Esophagus mucosa (tissue), 1 donor: Measurements from ENCODE around the gene CD84. TPM values are rescaled to one million over a fixed set of nuclear protein-coding genes. Genes with fewer than 3 reads are reported as not detected.
"Not testable (repeated sequence)": the region's sequence is repeated elsewhere in the genome, so short reads cannot be mapped to it uniquely, and the experiment has no call there.

Experiments
- ATAC-seq: fragments of 200-7000 bp; cut with Tn5 transposase; one replicate; pipeline ENCODE4 v1.9.1; 2020
- total RNA-seq: library from RNA; stranded (reverse); gene quantifications from one replicate; pipeline ENCODE4 v1.2.4, GENCODE V29; 2023
- donor health status: DM: yes; HTN: yes; CAD: no.

Gene CD84
- total RNA-seq, 1 donor from 2014 or later = 1.2 TPM

DNA sequence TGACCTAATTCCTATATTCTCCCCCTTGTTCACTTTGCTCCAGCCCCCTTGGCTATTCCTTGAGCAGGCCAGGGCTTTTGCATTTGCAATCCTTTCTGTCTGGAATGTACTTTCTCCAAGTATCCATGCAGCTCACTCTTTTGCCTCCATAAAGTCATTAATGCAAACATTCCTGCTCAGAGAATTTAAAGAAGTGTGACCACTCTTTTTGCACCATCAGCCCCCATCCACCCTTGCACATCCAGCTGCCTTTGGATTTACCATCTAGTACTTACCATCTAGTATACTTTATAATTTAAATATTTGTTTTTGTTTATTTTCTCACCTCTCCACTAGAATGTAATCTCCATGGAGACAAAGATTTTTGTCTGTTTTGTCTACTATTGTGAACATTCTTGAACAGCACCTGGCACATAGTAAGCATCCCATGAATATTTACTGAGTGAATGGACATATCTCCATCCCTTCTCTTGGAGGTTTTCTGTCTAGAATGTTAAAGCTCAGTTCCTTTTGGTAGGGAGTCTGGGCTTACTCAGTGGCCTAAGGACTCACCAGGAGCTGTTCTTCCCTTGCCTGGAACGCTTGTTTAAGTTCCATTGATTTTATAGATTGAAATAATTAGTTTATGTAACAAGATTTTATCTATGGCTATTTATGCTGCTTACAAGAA is 78.8 kb downstream of the CD84 start:
- ATAC-seq = no peak

DNA sequence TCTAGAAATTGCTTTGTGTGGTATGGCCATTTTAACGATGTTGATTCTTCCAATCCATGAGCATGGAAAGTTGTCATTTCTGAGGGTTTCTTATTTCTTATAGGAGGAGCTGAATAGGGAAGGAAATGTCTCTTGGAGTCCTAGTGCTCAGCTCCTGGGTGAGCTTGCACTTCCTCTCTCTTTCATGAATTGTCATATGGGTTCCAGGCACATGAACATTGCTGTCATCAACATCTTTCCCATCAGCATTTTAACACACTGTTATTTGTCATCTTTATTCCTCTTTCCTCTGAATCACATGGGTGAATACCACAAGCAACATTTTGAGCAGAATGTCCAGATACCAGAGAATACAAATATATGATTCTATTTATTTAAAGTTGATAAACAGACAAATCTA is 79.7 kb downstream of the CD84 start:
- ATAC-seq = no peak

- not testable (repeated sequence) for ATAC-seq
Measured at GRCh38 chr1:160498301-160499065, 80.8 kb downstream of the CD84 start.

GRCh38 chr1:160496334-160496733 is 83.0 kb downstream of the CD84 start:
- no peak for ATAC-seq

GRCh38 chr1:160494620-160495019 is 84.7 kb downstream of the CD84 start:
- ATAC-seq = no peak

GRCh38 chr1:160492617-160493016 is 86.7 kb downstream of the CD84 start:
- no peak for ATAC-seq

GRCh38 chr1:160491981-160492380 is 87.3 kb downstream of the CD84 start:
- ATAC-seq = no peak

Other genes starting within 250 kb of the CD84 start
- gene COPA, start 236.2 kb downstream of the CD84 start, total RNA-seq = 93.9 TPM
- gene NCSTN, start 236.1 kb downstream of the CD84 start, total RNA-seq = 60.1 TPM
- 0.08 TPM for gene NHLH1, start 212.4 kb downstream of the CD84 start, total RNA-seq
- gene VANGL2, start 178.9 kb downstream of the CD84 start, total RNA-seq = 12.3 TPM
- gene SLAMF6, start 56.2 kb downstream of the CD84 start, total RNA-seq = 0.28 TPM
- 0.36 TPM for gene SLAMF1, start 67.5 kb upstream of the CD84 start, total RNA-seq
- 2.0 TPM for gene CD48, start 132.3 kb upstream of the CD84 start, total RNA-seq
- 6.3 TPM for gene SLAMF7, start 159.8 kb upstream of the CD84 start, total RNA-seq
- gene LY9, start 216.7 kb upstream of the CD84 start, total RNA-seq = 0.20 TPM